GM21529 (cell line): ENCODE data around the gene RAB37.

Source experiments
- ATAC-seq: cut with Tn5 transposase; IDR thresholded peaks from one replicate; pipeline ENCODE4 v1.9.1; 2021; ENCODE audit not compliant: unreplicated experiment

RAB37 gene

GRCh38 chr17:74760404-74761105 lies 23.5 kb downstream of the RAB37 start:
- ATAC-seq, result no peak

DNA sequence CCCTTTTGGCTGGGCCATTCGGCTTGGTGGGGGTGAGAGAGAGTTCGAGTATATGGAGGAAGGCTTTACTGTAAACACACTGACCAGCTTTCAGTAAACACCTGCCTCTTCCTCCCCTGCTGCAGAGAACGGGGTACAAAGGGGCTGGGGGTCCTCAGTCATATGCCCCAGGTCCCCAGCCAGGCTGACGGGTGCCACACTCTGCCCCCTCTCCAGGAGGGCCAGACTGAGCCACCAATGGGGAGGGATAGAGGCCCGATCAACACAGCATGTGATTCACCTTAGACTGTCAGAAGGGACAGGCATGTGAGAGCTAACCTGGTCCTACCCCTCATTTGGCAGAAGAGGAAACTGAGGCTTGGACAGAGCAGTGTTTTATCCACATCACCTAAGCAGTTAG lies 24.4 kb downstream of the RAB37 start:
- no peak for ATAC-seq

GRCh38 chr17:74761931-74762330 lies 24.9 kb downstream of the RAB37 start:
- ATAC-seq, result no peak

GRCh38 chr17:74763565-74764387 lies 26.7 kb downstream of the RAB37 start:
- ATAC-seq, result no peak

GRCh38 chr17:74764751-74765286 lies 27.8 kb downstream of the RAB37 start:
- no peak for ATAC-seq

- ATAC-seq, result no peak
Measured at GRCh38 chr17:74766413-74766812, 29.4 kb downstream of the RAB37 start.

DNA sequence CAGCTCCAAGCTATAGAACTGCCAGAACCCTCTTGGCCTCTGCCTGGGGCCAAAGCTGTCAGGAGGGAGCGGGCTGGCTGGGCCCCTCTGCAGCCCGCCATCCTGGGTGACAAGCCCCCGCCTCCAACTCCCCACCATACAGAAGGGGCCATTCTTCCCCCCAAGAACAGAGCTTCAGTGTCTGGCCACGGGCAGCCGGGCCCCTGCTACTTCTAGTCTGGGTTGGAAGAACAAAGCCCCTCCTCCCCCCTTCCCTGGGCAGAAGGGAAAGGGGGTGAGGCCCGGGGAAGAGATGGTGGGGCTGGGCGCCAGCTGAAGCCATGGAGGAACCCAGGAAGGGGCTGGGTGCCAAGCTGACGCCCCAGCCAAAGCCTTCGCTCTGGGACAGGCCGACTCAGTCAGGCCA lies 30.1 kb downstream of the RAB37 start:
- no peak for ATAC-seq

DNA sequence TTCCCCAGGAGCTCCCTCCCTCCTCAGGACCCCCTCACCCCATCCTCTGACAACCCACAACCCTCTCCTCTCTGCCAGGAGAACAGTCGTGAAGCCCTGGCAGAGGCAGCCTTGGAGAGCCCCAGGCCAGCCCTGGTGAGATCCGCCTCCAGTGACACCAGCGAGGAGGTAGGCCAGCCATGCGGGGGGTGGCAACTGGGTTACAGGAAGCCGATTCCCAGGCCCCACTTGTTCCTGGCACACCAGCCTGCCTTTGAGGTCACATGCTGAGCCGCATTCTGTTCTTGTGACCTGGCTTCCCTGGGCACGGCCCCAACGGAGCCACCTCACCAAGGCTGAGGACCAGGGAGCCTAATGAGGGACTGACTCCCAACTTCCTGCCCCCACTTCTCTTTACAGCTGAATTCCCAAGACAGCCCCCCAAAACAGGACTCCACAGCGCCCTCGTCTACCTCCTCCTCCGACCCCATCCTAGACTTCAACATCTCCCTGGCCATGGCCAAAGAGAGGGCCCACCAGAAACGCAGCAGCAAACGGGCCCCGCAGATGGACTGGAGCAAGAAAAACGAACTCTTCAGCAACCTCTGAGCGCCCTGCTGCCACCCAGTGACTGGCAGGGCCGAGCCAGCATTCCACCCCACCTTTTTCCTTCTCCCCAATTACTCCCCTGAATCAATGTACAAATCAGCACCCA lies 31.2 kb downstream of the RAB37 start:
- no peak for ATAC-seq

- ATAC-seq, result no peak
Measured at GRCh38 chr17:74768763-74769114, 31.7 kb downstream of the RAB37 start.

GRCh38 chr17:74769266-74769855 lies 32.3 kb downstream of the RAB37 start:
- ATAC-seq, result no peak

DNA sequence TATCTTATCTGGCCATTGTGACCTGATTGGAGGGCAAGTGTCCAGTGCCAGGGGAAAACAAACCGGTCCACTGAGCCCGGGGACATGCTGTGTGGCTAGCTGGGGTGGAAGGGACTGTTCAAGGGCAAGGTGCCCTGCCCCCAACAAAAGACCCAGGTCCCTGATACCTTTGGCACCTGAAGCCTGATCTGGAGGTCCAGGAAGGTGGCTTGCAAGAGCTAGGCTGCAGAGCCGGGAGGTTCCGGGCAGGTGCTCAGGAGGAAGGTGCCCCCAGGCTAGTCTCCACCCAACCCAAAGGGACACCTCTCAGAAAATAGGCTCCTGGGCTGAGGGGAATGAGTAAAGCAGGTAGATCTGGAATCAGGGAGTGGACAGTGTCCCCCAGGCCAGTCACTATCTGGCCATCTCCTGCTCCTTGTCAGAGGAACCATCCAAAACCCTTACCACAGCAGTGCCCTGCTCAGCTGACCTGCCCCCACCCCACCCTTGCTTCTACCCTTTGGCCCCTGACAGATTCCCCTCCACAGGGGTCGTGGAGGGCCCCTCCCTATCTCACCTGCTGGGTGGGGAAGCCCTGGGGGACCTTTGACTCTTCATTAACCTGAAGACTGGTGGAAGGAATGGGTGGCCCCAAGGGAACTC lies 32.9 kb downstream of the RAB37 start:
- ATAC-seq, result no peak

- no peak for ATAC-seq
Measured at GRCh38 chr17:74770498-74771318, 33.7 kb downstream of the RAB37 start.

DNA sequence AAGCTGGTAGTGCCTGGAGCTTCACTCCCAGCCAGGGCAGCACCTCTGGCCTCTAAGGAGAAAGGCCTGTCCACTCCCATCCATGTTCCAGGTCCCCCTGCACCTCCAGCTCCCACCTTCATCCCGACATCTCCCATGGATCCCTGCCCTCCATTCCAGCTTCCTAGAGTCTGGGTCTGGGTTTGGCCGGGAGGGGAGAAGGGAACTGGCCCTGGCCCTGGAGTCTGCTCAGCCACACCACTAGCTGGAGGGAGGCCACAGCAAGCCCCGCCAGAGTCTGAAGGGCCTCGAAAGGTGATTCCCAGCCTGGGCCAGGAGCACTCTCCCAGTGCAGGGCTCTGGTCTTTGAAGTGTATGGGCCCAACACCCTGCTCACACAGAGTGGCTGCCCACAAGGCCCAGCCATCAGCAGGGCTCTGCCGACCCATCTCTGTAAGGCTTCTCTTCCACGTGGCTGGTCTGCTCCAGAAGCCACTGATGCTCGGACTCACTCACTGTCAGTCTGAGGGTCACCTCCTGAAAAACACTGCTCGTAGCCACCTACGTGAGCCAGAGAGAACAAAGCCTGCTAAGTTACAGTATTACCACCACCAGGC lies 34.4 kb downstream of the RAB37 start:
- ATAC-seq, result no peak

GRCh38 chr17:74772053-74772452 lies 35.0 kb downstream of the RAB37 start:
- no peak for ATAC-seq

GRCh38 chr17:74773414-74773813 lies 36.4 kb downstream of the RAB37 start:
- no peak for ATAC-seq

DNA sequence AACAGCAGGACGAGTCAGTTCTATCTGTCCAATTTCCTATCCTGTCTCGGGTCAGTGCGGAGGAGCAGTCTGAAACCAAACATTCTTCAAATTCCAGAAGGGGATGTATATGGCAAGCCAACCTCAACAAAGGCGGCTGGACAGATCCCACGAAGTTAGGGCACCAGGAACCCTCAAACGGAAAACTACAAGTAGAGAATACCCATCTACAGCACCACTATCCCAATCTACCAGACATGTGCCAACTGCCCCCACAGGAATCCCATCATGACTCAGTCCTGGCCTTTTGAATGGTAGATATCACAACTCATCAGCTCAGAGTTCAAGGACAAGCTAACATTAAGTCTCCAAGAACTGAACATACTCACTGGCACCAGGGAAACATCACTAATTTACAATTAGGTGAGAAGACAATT lies 36.8 kb downstream of the RAB37 start:
- no peak for ATAC-seq

- ATAC-seq, result no peak
Measured at GRCh38 chr17:74775409-74776043, 38.5 kb downstream of the RAB37 start.

- ATAC-seq, result peak; percentile 57
Measured at GRCh38 chr17:74776044-74776962, 39.2 kb downstream of the RAB37 start, which contains the start of gene NAT9. Gene NAT9, minus strand, starts transcription at chr17:74776345. Its CDS starts 647 bp downstream, at chr17:74775698.
